ENCODE measurements around the gene DGKQ. TPM values are rescaled to one million over a fixed set of nuclear protein-coding genes. Genes with fewer than 3 reads are reported as not detected.

The DGKQ gene
- total and polyA plus RNA-seq, 9 of the 15 experiments (the other 6 are each of a cell fraction or from before 2014, with no cell fraction given), result 0.17 to 22.0 (median 5.6) TPM

DNA sequence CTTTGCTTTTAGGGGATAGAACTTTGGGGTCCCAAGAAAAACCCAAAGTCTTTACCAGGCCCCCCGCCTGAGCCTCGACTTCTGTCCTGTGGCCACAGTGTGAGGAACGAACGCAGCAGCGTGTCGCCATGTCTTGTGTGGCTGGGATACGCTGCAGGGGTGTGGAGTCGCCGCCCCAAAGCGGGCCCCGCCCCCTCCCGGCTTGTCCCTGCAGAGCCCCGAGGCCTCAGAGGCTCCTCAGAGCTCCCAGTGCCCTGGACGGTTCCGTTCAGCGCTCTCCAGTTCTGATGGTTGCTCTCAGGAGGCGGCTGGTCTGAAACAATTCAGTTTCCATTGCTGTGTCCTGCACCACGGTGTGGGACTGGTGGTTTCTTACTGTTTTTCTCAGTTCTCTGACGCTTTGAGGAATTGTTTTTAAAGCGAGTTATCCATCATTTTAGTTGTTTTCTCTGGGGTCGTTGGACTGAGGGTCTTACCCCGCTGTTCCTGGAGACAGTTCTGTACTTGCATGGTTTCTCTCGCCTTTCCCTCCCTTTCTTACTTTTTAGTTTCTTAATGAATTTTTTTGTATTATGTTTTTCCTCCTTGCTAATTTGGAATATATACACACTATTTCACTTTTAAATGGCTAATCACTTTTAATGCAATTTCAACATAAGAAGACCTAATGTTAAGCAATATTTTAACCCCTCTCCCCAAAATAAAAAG is 11.9 kb upstream of the DGKQ start (continued):
- TF ChIP-seq, protein P1, sequence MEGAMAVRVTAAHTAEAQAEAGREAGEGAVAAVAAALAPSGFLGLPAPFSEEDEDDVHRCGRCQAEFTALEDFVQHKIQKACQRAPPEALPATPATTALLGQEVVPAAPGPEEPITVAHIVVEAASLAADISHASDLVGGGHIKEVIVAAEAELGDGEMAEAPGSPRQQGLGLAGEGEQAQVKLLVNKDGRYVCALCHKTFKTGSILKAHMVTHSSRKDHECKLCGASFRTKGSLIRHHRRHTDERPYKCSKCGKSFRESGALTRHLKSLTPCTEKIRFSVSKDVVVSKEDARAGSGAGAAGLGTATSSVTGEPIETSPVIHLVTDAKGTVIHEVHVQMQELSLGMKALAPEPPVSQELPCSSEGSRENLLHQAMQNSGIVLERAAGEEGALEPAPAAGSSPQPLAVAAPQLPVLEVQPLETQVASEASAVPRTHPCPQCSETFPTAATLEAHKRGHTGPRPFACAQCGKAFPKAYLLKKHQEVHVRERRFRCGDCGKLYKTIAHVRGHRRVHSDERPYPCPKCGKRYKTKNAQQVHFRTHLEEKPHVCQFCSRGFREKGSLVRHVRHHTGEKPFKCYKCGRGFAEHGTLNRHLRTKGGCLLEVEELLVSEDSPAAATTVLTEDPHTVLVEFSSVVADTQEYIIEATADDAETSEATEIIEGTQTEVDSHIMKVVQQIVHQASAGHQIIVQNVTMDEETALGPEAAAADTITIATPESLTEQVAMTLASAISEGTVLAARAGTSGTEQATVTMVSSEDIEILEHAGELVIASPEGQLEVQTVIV (CRISPR knock-in tag; IDR thresholded peaks at IDR 0.05; ENCODE audit: borderline replicate concordance), result no peak
- TF ChIP-seq BRD9 (IDR thresholded peaks at IDR 0.05; ENCODE audit: low read depth, partially characterized antibody) (no peak), MAZ (CRISPR knock-in tag; conservative IDR thresholded peaks at IDR 0.05 in 1 of 2, IDR thresholded peaks at IDR 0.05 in 1 of 2) (peak in 1 of 2 experiments; percentile 79; a peak in 2 of 4 replicates), ZNF589 (CRISPR knock-in tag; IDR thresholded peaks at IDR 0.05; ENCODE audit: low read depth) (no peak), ZNF551 (CRISPR knock-in tag; IDR thresholded peaks at IDR 0.05) (no peak), SPI1 (IDR thresholded peaks at IDR 0.05; ENCODE audit: borderline replicate concordance, low read depth, low read length) (no peak)
- TF ChIP-seq, protein P2, sequence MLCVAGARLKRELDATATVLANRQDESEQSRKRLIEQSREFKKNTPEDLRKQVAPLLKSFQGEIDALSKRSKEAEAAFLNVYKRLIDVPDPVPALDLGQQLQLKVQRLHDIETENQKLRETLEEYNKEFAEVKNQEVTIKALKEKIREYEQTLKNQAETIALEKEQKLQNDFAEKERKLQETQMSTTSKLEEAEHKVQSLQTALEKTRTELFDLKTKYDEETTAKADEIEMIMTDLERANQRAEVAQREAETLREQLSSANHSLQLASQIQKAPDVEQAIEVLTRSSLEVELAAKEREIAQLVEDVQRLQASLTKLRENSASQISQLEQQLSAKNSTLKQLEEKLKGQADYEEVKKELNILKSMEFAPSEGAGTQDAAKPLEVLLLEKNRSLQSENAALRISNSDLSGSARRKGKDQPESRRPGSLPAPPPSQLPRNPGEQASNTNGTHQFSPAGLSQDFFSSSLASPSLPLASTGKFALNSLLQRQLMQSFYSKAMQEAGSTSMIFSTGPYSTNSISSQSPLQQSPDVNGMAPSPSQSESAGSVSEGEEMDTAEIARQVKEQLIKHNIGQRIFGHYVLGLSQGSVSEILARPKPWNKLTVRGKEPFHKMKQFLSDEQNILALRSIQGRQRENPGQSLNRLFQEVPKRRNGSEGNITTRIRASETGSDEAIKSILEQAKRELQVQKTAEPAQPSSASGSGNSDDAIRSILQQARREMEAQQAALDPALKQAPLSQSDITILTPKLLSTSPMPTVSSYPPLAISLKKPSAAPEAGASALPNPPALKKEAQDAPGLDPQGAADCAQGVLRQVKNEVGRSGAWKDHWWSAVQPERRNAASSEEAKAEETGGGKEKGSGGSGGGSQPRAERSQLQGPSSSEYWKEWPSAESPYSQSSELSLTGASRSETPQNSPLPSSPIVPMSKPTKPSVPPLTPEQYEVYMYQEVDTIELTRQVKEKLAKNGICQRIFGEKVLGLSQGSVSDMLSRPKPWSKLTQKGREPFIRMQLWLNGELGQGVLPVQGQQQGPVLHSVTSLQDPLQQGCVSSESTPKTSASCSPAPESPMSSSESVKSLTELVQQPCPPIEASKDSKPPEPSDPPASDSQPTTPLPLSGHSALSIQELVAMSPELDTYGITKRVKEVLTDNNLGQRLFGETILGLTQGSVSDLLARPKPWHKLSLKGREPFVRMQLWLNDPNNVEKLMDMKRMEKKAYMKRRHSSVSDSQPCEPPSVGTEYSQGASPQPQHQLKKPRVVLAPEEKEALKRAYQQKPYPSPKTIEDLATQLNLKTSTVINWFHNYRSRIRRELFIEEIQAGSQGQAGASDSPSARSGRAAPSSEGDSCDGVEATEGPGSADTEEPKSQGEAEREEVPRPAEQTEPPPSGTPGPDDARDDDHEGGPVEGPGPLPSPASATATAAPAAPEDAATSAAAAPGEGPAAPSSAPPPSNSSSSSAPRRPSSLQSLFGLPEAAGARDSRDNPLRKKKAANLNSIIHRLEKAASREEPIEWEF (CRISPR knock-in tag; IDR thresholded peaks at IDR 0.05), result no peak
- TF ChIP-seq, protein P3, sequence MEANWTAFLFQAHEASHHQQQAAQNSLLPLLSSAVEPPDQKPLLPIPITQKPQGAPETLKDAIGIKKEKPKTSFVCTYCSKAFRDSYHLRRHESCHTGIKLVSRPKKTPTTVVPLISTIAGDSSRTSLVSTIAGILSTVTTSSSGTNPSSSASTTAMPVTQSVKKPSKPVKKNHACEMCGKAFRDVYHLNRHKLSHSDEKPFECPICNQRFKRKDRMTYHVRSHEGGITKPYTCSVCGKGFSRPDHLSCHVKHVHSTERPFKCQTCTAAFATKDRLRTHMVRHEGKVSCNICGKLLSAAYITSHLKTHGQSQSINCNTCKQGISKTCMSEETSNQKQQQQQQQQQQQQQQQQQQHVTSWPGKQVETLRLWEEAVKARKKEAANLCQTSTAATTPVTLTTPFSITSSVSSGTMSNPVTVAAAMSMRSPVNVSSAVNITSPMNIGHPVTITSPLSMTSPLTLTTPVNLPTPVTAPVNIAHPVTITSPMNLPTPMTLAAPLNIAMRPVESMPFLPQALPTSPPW (CRISPR knock-in tag; IDR thresholded peaks at IDR 0.05), result peak; percentile 55
